HUES48 (cell line): ENCODE data around the gene NAIF1.

Source experiments
- H3K27ac ChIP-seq: one replicate; pipeline ENCODE4 v1.7.0; 2013; ENCODE audit warnings: low read depth, low read length, inconsistent platforms
- H3K27me3 ChIP-seq: 2 replicates; pipeline ENCODE4 v1.6.1; 2013; ENCODE audit warnings: mild to moderate bottlenecking, low read length; ENCODE audit not compliant: control insufficient read depth, insufficient read depth
- H3K36me3 ChIP-seq: 2 replicates; pipeline ENCODE4 v1.6.1; 2013; ENCODE audit warnings: low read length; ENCODE audit not compliant: control insufficient read depth, insufficient read depth
- H3K4me1 ChIP-seq: 2 replicates; pipeline ENCODE4 v1.6.1; 2013; ENCODE audit warnings: mild to moderate bottlenecking, low read length; ENCODE audit not compliant: control insufficient read depth, insufficient read depth
- H3K4me3 ChIP-seq: 2 replicates; pipeline ENCODE4 v1.5.1; 2013; ENCODE audit warnings: mild to moderate bottlenecking, low read depth, low read length
- H3K9ac ChIP-seq: 2 replicates; pipeline ENCODE4 v1.6.1; 2013; ENCODE audit warnings: mild to moderate bottlenecking, low read depth, low read length, moderate library complexity
- H3K9me3 ChIP-seq: 2 replicates; pipeline ENCODE4 v1.6.1; 2013; ENCODE audit warnings: low read length; ENCODE audit not compliant: control insufficient read depth, insufficient read depth

The NAIF1 gene

DNA sequence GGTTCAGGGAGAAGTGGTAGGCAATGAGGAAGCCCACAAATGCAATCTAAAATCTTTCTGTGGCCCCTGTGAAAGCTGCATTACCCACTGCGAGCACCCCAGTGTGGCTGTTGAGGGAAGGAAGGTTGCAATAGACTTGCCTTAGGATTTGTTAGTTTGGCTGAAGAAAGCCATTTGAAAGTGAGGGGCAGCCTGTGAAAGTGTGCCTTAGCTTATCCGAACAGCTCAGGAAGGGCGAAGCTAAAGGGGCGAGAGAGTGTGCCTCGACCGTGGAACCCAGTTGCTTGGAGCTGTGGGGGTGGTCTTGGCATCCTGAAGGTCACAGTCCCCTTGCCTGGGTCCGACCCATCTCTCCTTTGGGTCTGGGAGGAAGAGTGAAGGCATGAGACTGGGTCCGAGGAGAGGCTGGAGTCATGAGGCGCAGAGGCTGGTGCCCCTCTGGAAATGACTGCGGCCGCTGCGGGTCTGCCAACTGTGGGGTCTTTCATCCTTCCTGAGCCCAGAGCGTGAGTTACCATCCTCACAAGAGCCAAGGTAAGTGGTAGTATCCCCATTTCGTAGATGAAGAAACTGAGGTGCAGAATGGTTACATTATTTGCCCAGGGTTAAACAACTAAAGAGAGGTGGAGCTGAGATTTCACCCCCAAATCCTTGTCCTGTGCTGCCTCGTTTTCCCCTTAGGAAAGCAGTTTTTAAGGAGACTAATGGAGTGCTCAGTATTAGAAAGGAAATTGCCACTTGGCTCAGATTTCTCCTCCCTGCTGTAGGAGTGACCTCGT lies 25.3 kb upstream of the NAIF1 start:
- Histone ChIP-seq H3K9ac (no peak overlapping the region), H3K36me3 (no peaks in the 10 kb centered on the region), H3K27ac (no peak overlapping the region)

DNA sequence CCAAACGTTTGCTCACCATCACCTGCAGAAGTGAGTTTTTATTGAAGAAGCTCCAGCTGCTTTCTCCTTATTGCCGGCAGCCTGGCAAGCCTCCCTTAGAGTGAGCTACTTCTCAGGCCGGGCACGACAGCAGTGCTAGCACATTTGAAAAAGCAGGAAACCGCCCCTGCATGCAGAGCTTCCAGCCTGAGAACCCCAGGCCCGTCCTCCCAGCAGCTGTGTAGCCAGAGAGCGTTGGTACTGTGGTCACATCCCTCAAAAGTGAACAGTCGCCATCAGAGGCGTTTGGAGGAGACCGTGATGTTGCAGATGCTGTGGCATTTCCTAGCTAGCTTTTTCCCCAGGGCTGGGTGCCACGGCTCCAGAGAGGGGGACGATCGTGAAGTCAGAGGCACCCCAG lies 24.5 kb upstream of the NAIF1 start:
- H3K27ac ChIP-seq: no peak overlapping the region

More for the DNA sequence above, 25.3 kb upstream of the NAIF1 start:
- no peaks in the 10 kb centered on the region for H3K27me3 ChIP-seq
- peaks cover 5% of the 10 kb centered on the region for H3K4me1 ChIP-seq
- H3K4me3 ChIP-seq: no peak overlapping the region
- H3K9me3 ChIP-seq: no peaks in the 10 kb centered on the region

DNA sequence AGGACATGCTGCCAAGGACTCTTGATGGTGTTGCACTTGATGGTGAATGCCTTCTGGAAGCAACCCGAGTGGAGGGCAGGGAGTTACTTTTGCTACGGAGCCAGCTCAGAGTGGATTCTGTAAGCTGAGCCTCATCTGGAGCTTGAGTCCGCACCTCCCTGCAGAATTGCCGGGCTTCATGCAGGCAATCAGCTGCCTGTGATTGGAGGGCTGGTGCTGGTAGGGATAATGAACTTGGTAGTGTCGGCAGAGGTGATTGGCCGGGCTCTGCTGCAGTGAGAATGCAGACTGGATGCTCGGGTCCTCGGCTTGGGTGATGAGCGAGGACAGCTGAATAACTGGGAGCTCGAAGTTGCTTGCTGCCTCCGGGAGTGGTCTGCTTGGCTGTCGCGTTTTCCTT lies 24.0 kb upstream of the NAIF1 start:
- Histone ChIP-seq H3K27ac (no peak overlapping the region), H3K9me3 (no peaks in the 10 kb centered on the region), H3K4me1 (peaks cover 4% of the 10 kb centered on the region), H3K27me3 (no peaks in the 10 kb centered on the region), H3K36me3 (no peaks in the 10 kb centered on the region), H3K9ac (no peak overlapping the region), H3K4me3 (no peak overlapping the region)

More for the DNA sequence above, 24.5 kb upstream of the NAIF1 start:
- Histone ChIP-seq H3K4me3 (no peak overlapping the region), H3K9ac (no peak overlapping the region), H3K27me3 (no peaks in the 10 kb centered on the region), H3K36me3 (no peaks in the 10 kb centered on the region), H3K4me1 (peaks cover 4% of the 10 kb centered on the region), H3K9me3 (no peaks in the 10 kb centered on the region)

DNA sequence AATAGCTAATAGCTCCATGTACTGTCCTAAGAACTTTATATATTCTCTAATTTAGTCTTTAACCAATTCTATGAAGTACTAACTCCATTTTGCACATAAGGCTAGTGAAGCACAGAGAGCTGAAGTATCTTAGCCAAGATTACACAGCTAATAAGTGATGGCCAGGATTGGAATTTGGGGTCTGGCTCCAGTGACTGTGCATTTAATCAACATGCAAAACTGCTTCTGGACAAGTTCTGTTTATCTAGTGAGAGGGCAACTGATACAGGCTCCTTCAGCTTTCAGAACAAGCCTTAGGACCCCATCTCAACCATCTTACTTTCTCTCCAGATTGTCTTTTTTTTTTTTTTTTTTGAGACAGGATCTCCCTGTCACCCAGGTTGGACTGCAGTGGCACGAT lies 22.2 kb upstream of the NAIF1 start:
- H3K27me3 ChIP-seq: no peaks in the 10 kb centered on the region
- H3K9ac ChIP-seq: no peak overlapping the region
- H3K4me1 ChIP-seq: peaks cover 4% of the 10 kb centered on the region
- no peaks in the 10 kb centered on the region for H3K9me3 ChIP-seq
- no peak overlapping the region for H3K4me3 ChIP-seq
- no peaks in the 10 kb centered on the region for H3K36me3 ChIP-seq
- H3K27ac ChIP-seq: no peak overlapping the region

DNA sequence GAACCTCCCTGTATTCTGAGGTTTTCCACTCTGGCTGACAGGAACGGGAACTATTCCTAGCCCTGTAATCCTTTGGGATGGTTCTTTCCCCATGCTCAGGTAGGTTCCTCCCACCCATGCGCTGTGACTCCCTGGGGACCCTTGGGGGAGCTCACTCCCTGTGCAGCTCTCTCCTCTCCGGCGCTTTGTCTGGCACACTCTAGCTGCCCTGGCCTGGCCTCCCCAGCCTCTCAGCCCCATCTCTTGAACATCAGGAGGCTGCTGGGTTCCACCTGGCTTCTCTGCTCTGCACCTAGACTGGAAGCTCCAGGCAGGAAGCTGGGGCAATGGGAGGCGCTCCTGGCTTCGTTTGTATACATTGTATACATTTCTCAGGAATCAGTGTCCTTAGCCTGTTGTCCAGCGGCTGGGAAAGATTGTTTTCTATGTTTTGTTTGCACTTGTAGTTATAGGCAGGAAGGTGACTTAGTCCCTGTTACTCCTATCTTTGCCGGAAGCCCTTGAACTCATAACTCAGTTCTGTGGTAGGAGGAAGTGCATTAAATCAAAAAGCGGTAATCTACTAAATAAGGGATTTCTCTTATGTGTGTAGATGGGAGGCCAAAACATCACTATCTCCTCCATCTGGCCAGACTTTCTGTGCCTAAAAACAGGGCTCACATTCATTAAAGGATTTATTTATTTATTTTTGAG lies 21.3 kb upstream of the NAIF1 start:
- H3K9me3 ChIP-seq: no peaks in the 10 kb centered on the region
- H3K27me3 ChIP-seq: no peaks in the 10 kb centered on the region
- H3K9ac ChIP-seq: no peak overlapping the region
- no peaks in the 10 kb centered on the region for H3K36me3 ChIP-seq
- no peak overlapping the region for H3K4me3 ChIP-seq
- H3K27ac ChIP-seq: no peak overlapping the region
- peaks cover 4% of the 10 kb centered on the region for H3K4me1 ChIP-seq

DNA sequence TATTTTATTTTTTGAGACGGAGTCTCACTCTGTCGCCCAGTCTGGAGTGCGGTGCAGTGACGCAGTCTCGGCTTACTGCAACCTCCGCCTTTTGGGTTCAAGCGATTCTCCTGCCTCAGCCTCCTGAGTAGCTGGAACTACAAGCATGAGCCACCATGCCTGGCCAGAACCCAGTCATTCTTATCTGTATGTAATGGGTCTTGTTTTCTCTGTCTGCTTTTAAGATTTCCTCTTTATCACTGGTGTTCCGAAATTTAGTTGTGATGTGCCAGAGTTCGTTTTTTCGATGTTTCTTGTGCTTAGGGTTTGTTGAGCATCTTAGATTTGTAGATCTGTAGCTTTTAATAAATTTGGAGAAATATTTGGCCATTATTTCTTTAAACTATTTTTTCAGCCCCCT lies 20.1 kb upstream of the NAIF1 start:
- Histone ChIP-seq H3K27me3 (no peaks in the 10 kb centered on the region), H3K36me3 (no peaks in the 10 kb centered on the region), H3K27ac (no peak overlapping the region), H3K4me3 (no peak overlapping the region), H3K4me1 (peaks cover 6% of the 10 kb centered on the region), H3K9ac (no peak overlapping the region), H3K9me3 (no peaks in the 10 kb centered on the region)

DNA sequence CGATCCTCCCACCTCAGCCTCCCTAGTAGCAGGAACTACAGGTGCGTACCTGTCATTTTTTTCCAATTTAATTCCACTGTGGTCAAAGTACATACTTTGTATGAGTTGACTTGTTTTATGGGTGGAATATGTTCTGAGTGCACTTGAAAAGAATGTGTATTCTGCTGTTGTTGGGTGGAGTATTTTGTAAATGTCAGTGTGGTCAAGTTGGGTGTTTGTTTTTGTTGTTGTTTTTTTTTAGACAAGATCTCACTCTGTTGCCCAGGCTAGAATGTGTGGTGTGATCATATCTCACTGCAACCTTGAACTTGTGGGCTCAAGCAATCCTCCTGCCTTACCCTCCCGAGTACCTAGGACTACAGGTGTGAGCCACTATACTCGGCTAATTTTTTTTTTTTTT lies 18.8 kb upstream of the NAIF1 start:
- peaks cover 10% of the 10 kb centered on the region; the same call in 1 of the 2 replicates for H3K4me1 ChIP-seq
- H3K36me3 ChIP-seq: no peaks in the 10 kb centered on the region
- no peaks in the 10 kb centered on the region for H3K27me3 ChIP-seq
- no peak overlapping the region for H3K4me3 ChIP-seq
- H3K27ac ChIP-seq: no peak overlapping the region
- H3K9me3 ChIP-seq: no peaks in the 10 kb centered on the region
- no peak overlapping the region for H3K9ac ChIP-seq

DNA sequence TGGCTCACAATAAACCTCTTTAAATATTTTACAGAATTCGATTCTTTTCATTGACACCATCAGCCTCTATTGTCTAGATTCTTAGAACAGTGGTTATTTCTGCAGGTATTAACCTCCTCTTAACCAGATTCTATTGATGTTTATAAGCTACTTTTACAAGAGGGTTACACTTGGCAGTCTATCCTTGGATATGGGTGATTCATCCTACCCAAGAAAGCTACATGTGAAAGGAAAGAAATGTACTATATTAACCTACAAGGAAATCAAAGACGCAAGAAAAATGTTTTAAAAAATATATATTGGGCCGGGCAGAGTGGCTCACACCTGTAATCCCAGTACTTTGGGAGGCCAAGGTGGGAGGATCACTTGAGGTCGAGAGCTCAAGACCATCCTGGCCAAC lies 17.6 kb upstream of the NAIF1 start:
- Histone ChIP-seq H3K27ac (no peak overlapping the region), H3K4me1 (0 out of 2 replicates have a peak, but pooled peaks cover 7% of the 10 kb centered on the region), H3K27me3 (no peaks in the 10 kb centered on the region), H3K9ac (no peak overlapping the region), H3K36me3 (no peaks in the 10 kb centered on the region), H3K4me3 (no peak overlapping the region), H3K9me3 (no peaks in the 10 kb centered on the region)

DNA sequence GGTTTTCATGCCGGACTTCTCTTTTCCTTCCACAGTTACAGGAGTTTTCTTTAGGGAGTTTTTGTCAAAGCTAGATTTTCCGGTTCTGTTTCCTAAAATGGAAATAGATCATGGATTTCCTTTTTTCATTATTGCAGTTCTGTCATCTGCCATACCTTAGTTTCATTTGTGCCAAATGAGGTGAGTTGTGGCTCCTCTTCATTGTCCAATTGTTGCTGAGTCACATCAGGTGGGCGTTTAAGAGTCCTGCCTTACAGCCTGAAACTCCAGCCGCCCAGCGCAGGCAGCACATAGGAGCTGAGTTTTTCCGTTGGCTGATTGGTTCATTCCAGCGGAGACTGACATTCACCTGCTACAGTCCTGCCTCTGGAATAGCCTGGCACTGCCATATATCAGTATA lies 15.0 kb upstream of the NAIF1 start:
- Histone ChIP-seq H3K9me3 (no peaks in the 10 kb centered on the region), H3K27me3 (no peaks in the 10 kb centered on the region), H3K4me3 (no peak overlapping the region), H3K4me1 (peaks cover 17% of the 10 kb centered on the region), H3K9ac (no peak overlapping the region), H3K27ac (peak overlapping the region; percentile 32), H3K36me3 (no peaks in the 10 kb centered on the region)

DNA sequence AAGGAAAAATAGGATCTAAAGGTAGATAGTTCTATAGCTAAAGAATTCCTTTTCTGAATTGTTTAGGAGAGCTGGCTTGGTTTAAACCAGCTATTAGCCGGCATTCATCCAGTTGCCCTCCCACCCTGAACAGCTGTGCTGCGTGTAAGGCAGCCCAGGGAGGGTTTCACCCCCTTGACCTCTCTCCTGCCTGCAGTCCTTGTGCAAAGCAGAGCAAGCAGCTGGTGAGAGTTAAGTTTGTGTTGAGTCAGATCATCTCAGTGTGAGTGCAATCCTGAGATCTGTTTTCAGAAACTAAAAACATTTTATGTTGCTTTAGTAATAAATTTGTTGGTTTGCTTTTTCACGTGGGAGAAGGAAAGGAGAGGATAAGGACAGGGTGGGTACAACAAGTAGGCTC lies 13.9 kb upstream of the NAIF1 start:
- H3K4me1 ChIP-seq: peaks cover 17% of the 10 kb centered on the region
- no peak overlapping the region for H3K9ac ChIP-seq
- H3K36me3 ChIP-seq: no peaks in the 10 kb centered on the region
- peak overlapping the region; percentile 4 for H3K27ac ChIP-seq
- no peak overlapping the region for H3K4me3 ChIP-seq
- no peaks in the 10 kb centered on the region for H3K27me3 ChIP-seq
- no peaks in the 10 kb centered on the region for H3K9me3 ChIP-seq

DNA sequence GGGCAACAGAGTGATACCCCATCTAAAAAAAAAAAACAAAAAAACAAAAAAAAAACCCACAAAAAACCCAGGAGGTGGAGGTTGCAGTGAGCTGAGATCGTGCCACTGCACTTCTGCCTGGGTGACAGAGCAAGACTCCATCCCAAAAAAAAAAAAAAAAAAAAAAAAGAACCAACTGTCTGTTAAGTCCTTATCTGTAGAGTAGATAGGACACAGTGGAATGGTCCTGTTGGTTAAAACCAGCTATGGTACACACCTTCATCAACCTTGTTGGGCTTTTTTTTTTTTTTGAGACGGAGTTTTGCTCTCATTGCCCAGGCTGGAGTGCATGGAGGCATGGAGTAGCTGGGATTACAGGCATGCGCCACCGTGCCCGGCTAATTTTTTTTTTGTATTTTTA lies 13.1 kb upstream of the NAIF1 start:
- peaks cover 17% of the 10 kb centered on the region for H3K4me1 ChIP-seq
- no peak overlapping the region for H3K9ac ChIP-seq
- H3K9me3 ChIP-seq: no peaks in the 10 kb centered on the region

More for the DNA sequence above, 13.1 kb upstream of the NAIF1 start:
- Histone ChIP-seq H3K36me3 (no peaks in the 10 kb centered on the region), H3K27ac (no peak overlapping the region), H3K27me3 (no peaks in the 10 kb centered on the region), H3K4me3 (no peak overlapping the region)
